DND-41 (cell line): ENCODE results near the gene CRTAC1.

ENCODE experiments used
- EZH2 ChIP-seq: IDR thresholded peaks from 3 replicates; pipeline ENCODE4 v1.6.1; 2012; ENCODE audit warnings: borderline replicate concordance, low read depth, mild to moderate bottlenecking, moderate library complexity, low read length, inconsistent platforms; ENCODE audit not compliant: severe bottlenecking
- TF ChIP-seq, protein P1 (sequence below): IDR thresholded peaks from 2 replicates; pipeline ENCODE4 v1.5.1; 2012; ENCODE audit warnings: borderline replicate concordance, low read length, moderate library complexity, mild to moderate bottlenecking; ENCODE audit not compliant: poor library complexity, severe bottlenecking; ENCODE audit errors: extremely low read depth

DNA sequence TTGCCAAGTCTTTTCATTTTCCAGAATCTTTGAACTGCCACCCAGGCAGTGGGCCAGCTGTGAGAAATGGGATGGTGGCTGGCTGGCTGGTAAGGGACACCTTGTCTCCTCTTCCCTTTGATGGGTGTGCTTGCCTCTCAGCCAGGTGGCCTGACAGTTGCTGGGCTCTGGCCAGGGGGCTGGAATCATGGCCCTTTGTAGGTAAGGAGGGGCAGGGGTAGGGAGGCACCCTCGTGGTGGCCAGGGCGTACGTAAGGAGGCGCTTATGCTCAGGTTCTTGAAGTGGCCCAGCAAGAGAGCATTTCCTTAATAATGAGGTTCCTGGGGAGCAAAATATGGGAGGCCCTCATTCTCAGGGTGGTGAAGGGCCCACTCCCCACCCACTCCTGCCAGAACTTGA, 213.8 kb downstream of the CRTAC1 start:
- TF ChIP-seq, protein P1, sequence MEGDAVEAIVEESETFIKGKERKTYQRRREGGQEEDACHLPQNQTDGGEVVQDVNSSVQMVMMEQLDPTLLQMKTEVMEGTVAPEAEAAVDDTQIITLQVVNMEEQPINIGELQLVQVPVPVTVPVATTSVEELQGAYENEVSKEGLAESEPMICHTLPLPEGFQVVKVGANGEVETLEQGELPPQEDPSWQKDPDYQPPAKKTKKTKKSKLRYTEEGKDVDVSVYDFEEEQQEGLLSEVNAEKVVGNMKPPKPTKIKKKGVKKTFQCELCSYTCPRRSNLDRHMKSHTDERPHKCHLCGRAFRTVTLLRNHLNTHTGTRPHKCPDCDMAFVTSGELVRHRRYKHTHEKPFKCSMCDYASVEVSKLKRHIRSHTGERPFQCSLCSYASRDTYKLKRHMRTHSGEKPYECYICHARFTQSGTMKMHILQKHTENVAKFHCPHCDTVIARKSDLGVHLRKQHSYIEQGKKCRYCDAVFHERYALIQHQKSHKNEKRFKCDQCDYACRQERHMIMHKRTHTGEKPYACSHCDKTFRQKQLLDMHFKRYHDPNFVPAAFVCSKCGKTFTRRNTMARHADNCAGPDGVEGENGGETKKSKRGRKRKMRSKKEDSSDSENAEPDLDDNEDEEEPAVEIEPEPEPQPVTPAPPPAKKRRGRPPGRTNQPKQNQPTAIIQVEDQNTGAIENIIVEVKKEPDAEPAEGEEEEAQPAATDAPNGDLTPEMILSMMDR: no peak
- TF ChIP-seq EZH2: no peak
